Neural progenitor cell (in vitro differentiated cells): ENCODE data around the gene GGT6. TPM values are rescaled to one million over a fixed set of nuclear protein-coding genes. Genes with fewer than 3 reads are reported as not detected.
"Not testable (repeated sequence)": the region's sequence is repeated elsewhere in the genome, so short reads cannot be mapped to it uniquely, and the experiment has no call there.

Experiments
- DNase-seq: peaks from one replicate; pipeline ENCODE4 v3.0.0-alpha.2; 2016; ENCODE audit warnings: low spot score
- H2AFZ ChIP-seq: fragments of 200-600 bp; sonication (generic); replicated peaks from 2 replicates; pipeline ENCODE4 v1.6.1; 2016; ENCODE audit warnings: antibody characterized with exemption
- H3F3A ChIP-seq: fragments of 200-600 bp; sonication (generic); 2 replicates; pipeline ENCODE4 v1.6.1; 2016; ENCODE audit warnings: antibody characterized with exemption, low read depth
- H3K27ac ChIP-seq: fragments of 200-600 bp; sonication (generic); 2 replicates; pipeline ENCODE4 v1.5.1; 2016; ENCODE audit warnings: mild to moderate bottlenecking
- H3K27me3 ChIP-seq: fragments of 200-600 bp; sonication (generic); 2 replicates; pipeline ENCODE4 v1.6.1; 2016; ENCODE audit warnings: mild to moderate bottlenecking, moderate library complexity
- H3K36me3 ChIP-seq: fragments of 200-600 bp; sonication (generic); 2 replicates; pipeline ENCODE4 v1.5.1; 2016
- H3K4me1 ChIP-seq: fragments of 200-600 bp; sonication (generic); 2 replicates; pipeline ENCODE4 v1.6.1; 2016; ENCODE audit warnings: mixed run types
- H3K4me2 ChIP-seq: fragments of 200-600 bp; sonication (generic); 2 replicates; pipeline ENCODE4 v1.6.1; 2016
- H3K4me3 ChIP-seq: fragments of 200-600 bp; sonication (generic); 2 replicates; pipeline ENCODE4 v1.5.1; 2016
- H3K79me2 ChIP-seq: fragments of 200-600 bp; sonication (generic); 2 replicates; pipeline ENCODE4 v1.6.1; 2016; ENCODE audit warnings: low read depth
- H3K9ac ChIP-seq: fragments of 200-600 bp; sonication (generic); 2 replicates; pipeline ENCODE4 v1.6.1; 2016
- H3K9me3 ChIP-seq: fragments of 200-600 bp; sonication (generic); 2 replicates; pipeline ENCODE4 v1.5.1; 2016; ENCODE audit warnings: low read depth
- H4K20me1 ChIP-seq: fragments of 200-600 bp; sonication (generic); 2 replicates; pipeline ENCODE4 v1.6.1; 2016; ENCODE audit warnings: low read depth
- H3K27ac Mint-ChIP-seq: 3 replicates; pipeline ENCODE4 v1.8.0; 2021; ENCODE audit warnings: mixed read lengths
- H3K27me3 Mint-ChIP-seq: 2 replicates; pipeline ENCODE4 v1.8.0; 2022; ENCODE audit warnings: low read depth, mild to moderate bottlenecking, inconsistent platforms, moderate library complexity, mixed read lengths; ENCODE audit not compliant: insufficient read depth
- H3K36me3 Mint-ChIP-seq: 3 replicates; pipeline ENCODE4 v1.8.0; 2021; ENCODE audit warnings: mixed read lengths
- H3K4me1 Mint-ChIP-seq: 3 replicates; pipeline ENCODE4 v1.8.0; 2021; ENCODE audit warnings: mixed read lengths
- H3K4me3 Mint-ChIP-seq: 3 replicates; pipeline ENCODE4 v1.8.0; 2021; ENCODE audit warnings: mild to moderate bottlenecking, moderate library complexity, mixed read lengths
- H3K9me3 Mint-ChIP-seq: 3 replicates; pipeline ENCODE4 v1.8.0; 2020; ENCODE audit warnings: mixed read lengths
- CTCF ChIP-seq: fragments of 200-600 bp; sonication (generic); IDR thresholded peaks from 2 replicates; pipeline ENCODE4 v1.5.1; 2017; ENCODE audit warnings: antibody characterized with exemption, mild to moderate bottlenecking
- EZH2 ChIP-seq: fragments of 200-600 bp; sonication (generic); IDR thresholded peaks from 2 replicates; pipeline ENCODE4 v1.6.1; 2017; ENCODE audit warnings: antibody characterized with exemption, mild to moderate bottlenecking, moderate library complexity
- EZH2phosphoT487 ChIP-seq: fragments of 200-600 bp; sonication (generic); IDR thresholded peaks from 2 replicates; pipeline ENCODE4 v1.6.1; 2017; ENCODE audit warnings: antibody characterized with exemption
- total RNA-seq: library from RNA; depleted of rRNA; stranded (reverse); fragments of >200 nt; gene quantifications from 2 replicates; pipeline ENCODE4 v1.2.3, GENCODE V29; 2015; ENCODE audit warnings: low replicate concordance

The GGT6 gene
- total RNA-seq, 1 donor from 2014 or later: not detected

- Mint-ChIP-seq H3K27ac (no peak overlapping the region), H3K4me3 (no peak overlapping the region), H3K4me1 (peaks cover 39% of the 10 kb centered on the region), H3K9me3 (no peaks in the 10 kb centered on the region), H3K36me3 (no peaks in the 10 kb centered on the region), H3K27me3 (peaks cover 31% of the 10 kb centered on the region)
- Histone ChIP-seq H2AFZ (no peak overlapping the region), H3K36me3 (no peaks in the 10 kb centered on the region), H3K4me1 (peaks cover 41% of the 10 kb centered on the region), H3K9me3 (no peaks in the 10 kb centered on the region), H3K4me2 (no peak overlapping the region), H3K27me3 (peaks cover 30% of the 10 kb centered on the region), H3K27ac (no peak overlapping the region), H4K20me1 (no peaks in the 10 kb centered on the region), H3K9ac (no peak overlapping the region), H3F3A (peaks cover 15% of the 10 kb centered on the region), H3K4me3 (no peak overlapping the region), H3K79me2 (no peaks in the 10 kb centered on the region)
- TF ChIP-seq CTCF (no peak), EZH2phosphoT487 (no peak), EZH2 (no peak)
- DNase-seq: no peak
Observed at GRCh38 chr17:4580291-4580690, 19.9 kb upstream of the GGT6 start.

- H3K4me3 Mint-ChIP-seq: no peak overlapping the region
- Histone ChIP-seq H3K27ac (no peak overlapping the region), H3K79me2 (no peaks in the 10 kb centered on the region), H4K20me1 (no peaks in the 10 kb centered on the region), H3K9ac (no peak overlapping the region), H3K4me1 (peaks cover 38% of the 10 kb centered on the region), H3F3A (peaks cover 15% of the 10 kb centered on the region), H3K4me3 (no peak overlapping the region), H3K36me3 (no peaks in the 10 kb centered on the region), H2AFZ (no peak overlapping the region), H3K4me2 (no peak overlapping the region), H3K9me3 (no peaks in the 10 kb centered on the region), H3K27me3 (peaks cover 23% of the 10 kb centered on the region)
- peak overlapping the region; percentile 23 for H3K27ac Mint-ChIP-seq
- H3K36me3 Mint-ChIP-seq: no peaks in the 10 kb centered on the region
- no peak for TF ChIP-seq EZH2
- no peak for TF ChIP-seq EZH2phosphoT487
- no peak for TF ChIP-seq CTCF
- DNase-seq: no peak
- peaks cover 27% of the 10 kb centered on the region for H3K27me3 Mint-ChIP-seq
- H3K4me1 Mint-ChIP-seq: peaks cover 40% of the 10 kb centered on the region
- H3K9me3 Mint-ChIP-seq: no peaks in the 10 kb centered on the region
Observed at GRCh38 chr17:4579678-4580077, 19.3 kb upstream of the GGT6 start.

- not testable (repeated sequence) for H3K9me3 Mint-ChIP-seq, H3K9me3 ChIP-seq, H3K4me2 ChIP-seq, H3K36me3 Mint-ChIP-seq, DNase-seq, H3K9ac ChIP-seq, H3K4me3 ChIP-seq, H2AFZ ChIP-seq, H3K4me3 Mint-ChIP-seq, H3K27ac ChIP-seq, H3K36me3 ChIP-seq, H3K27ac Mint-ChIP-seq, H4K20me1 ChIP-seq, H3K79me2 ChIP-seq
- peaks cover 10% of the 10 kb centered on the region for H3K27me3 ChIP-seq
- H3K4me1 Mint-ChIP-seq: peaks cover 36% of the 10 kb centered on the region
- H3K27me3 Mint-ChIP-seq: peaks cover 21% of the 10 kb centered on the region
- peaks cover 15% of the 10 kb centered on the region for H3F3A ChIP-seq
- H3K4me1 ChIP-seq: peaks cover 34% of the 10 kb centered on the region
Observed at GRCh38 chr17:4578349-4578748, 18.0 kb upstream of the GGT6 start.

- H2AFZ ChIP-seq: peak overlapping the region; percentile 60
Observed at GRCh38 chr17:4577386-4577993, 17.1 kb upstream of the GGT6 start.

More at GRCh38 chr17:4577386-4577993, 17.1 kb upstream of the GGT6 start:
- H3K27ac Mint-ChIP-seq: peak overlapping the region; percentile 66
- no peak overlapping the region for H3K4me3 Mint-ChIP-seq
- Histone ChIP-seq H3K9me3 (no peaks in the 10 kb centered on the region), H3K4me1 (peaks cover 30% of the 10 kb centered on the region), H3K27me3 (peaks cover 2% of the 10 kb centered on the region), H3K4me3 (no peak overlapping the region), H3K36me3 (no peaks in the 10 kb centered on the region), H3K9ac (no peak overlapping the region), H3K4me2 (peak overlapping the region; percentile 37), H3F3A (peaks cover 15% of the 10 kb centered on the region), H4K20me1 (no peaks in the 10 kb centered on the region), H3K79me2 (no peaks in the 10 kb centered on the region), H3K27ac (peak overlapping the region; percentile 24)
- no peak for DNase-seq
- TF ChIP-seq EZH2phosphoT487 (no peak), EZH2 (no peak), CTCF (no peak)
- no peaks in the 10 kb centered on the region for H3K9me3 Mint-ChIP-seq
- no peaks in the 10 kb centered on the region for H3K36me3 Mint-ChIP-seq
- H3K27me3 Mint-ChIP-seq: peaks cover 13% of the 10 kb centered on the region
- H3K4me1 Mint-ChIP-seq: peaks cover 31% of the 10 kb centered on the region
